ENCODE measurements around the gene C16orf74.

C16orf74 gene

GRCh38 chr16:85716680-85717038 is 34.2 kb downstream of the C16orf74 start:
- no peak for DNase-seq

- DNase-seq = no peak
These were observed 34.7 kb downstream of the C16orf74 start for GRCh38 chr16:85716022-85716679.

- no peak for DNase-seq
These were observed 35.5 kb downstream of the C16orf74 start for GRCh38 chr16:85715169-85716021.

GRCh38 chr16:85712801-85713200 is 38.1 kb downstream of the C16orf74 start:
- no peak for DNase-seq

- DNase-seq = no peak
These were observed 38.8 kb downstream of the C16orf74 start for GRCh38 chr16:85711982-85712587.

GRCh38 chr16:85710732-85711131 is 40.2 kb downstream of the C16orf74 start:
- DNase-seq = no peak

GRCh38 chr16:85709766-85710585 is 40.9 kb downstream of the C16orf74 start:
- no peak for DNase-seq

GRCh38 chr16:85708338-85708737 is 42.6 kb downstream of the C16orf74 start:
- no peak for DNase-seq

GRCh38 chr16:85707528-85708095 is 43.3 kb downstream of the C16orf74 start:
- no peak for DNase-seq

- DNase-seq = no peak
These were observed 44.4 kb downstream of the C16orf74 start for GRCh38 chr16:85706449-85707034.

- DNase-seq = no peak
These were observed 45.7 kb downstream of the C16orf74 start for GRCh38 chr16:85704900-85705846.

GRCh38 chr16:85704011-85704410 is 46.9 kb downstream of the C16orf74 start:
- no peak for DNase-seq

- no peak for DNase-seq
These were observed 51.3 kb downstream of the C16orf74 start for GRCh38 chr16:85699628-85700027.

GRCh38 chr16:85698935-85699558 is 51.8 kb downstream of the C16orf74 start:
- DNase-seq = no peak

GRCh38 chr16:85698459-85698891 is 52.4 kb downstream of the C16orf74 start:
- no peak for DNase-seq

GRCh38 chr16:85697431-85697830 is 53.5 kb downstream of the C16orf74 start:
- DNase-seq = no peak

- no peak for DNase-seq
These were observed 54.1 kb downstream of the C16orf74 start for GRCh38 chr16:85696781-85697180.

GRCh38 chr16:85695196-85696128 is 55.4 kb downstream of the C16orf74 start:
- no peak for DNase-seq

- no peak for DNase-seq
These were observed 60.3 kb downstream of the C16orf74 start for GRCh38 chr16:85690469-85691064.

All from GF-D8 (cell line).